Glutamatergic neuron (in vitro differentiated cells): ENCODE results near the gene SOX10. TPM values are rescaled to one million over a fixed set of nuclear protein-coding genes. Genes with fewer than 3 reads are reported as not detected.
A peak's percentile ranks its signal among the peaks of the same experiment; 100 is the strongest.

Source experiments
- DNase-seq: peaks from one replicate; pipeline ENCODE4 v3.0.0; 2022
- H3K27ac Mint-ChIP-seq: one replicate; pipeline ENCODE4 v1.8.0; 2020; ENCODE audit warnings: mild to moderate bottlenecking, mixed read lengths, inconsistent platforms; ENCODE audit not compliant: unreplicated experiment
- H3K27me3 Mint-ChIP-seq: one replicate; pipeline ENCODE4 v1.8.0; 2020; ENCODE audit warnings: mild to moderate bottlenecking, moderate library complexity, mixed read lengths, inconsistent platforms; ENCODE audit not compliant: unreplicated experiment
- H3K36me3 Mint-ChIP-seq: one replicate; pipeline ENCODE4 v1.8.0; 2020; ENCODE audit warnings: mild to moderate bottlenecking, mixed read lengths, inconsistent platforms; ENCODE audit not compliant: unreplicated experiment
- H3K4me1 Mint-ChIP-seq: one replicate; pipeline ENCODE4 v1.8.0; 2020; ENCODE audit warnings: mild to moderate bottlenecking, low read depth, mixed read lengths, inconsistent platforms; ENCODE audit not compliant: unreplicated experiment
- H3K4me3 Mint-ChIP-seq: one replicate; pipeline ENCODE4 v1.8.0; 2020; ENCODE audit warnings: mild to moderate bottlenecking, mixed read lengths, inconsistent platforms; ENCODE audit not compliant: unreplicated experiment
- H3K9me3 Mint-ChIP-seq: one replicate; pipeline ENCODE4 v1.8.0; 2020; ENCODE audit warnings: mild to moderate bottlenecking, moderate library complexity, mixed read lengths, inconsistent platforms; ENCODE audit not compliant: unreplicated experiment
- total RNA-seq: library from RNA; stranded (reverse); fragmentation: NEBNext Ultra II Directional; extraction: Animal tissue kit (Norgen Biotek cat#: 25700); gene quantifications from one replicate; pipeline ENCODE4 v1.2.1, GENCODE V29; 2021; ENCODE audit not compliant: unreplicated experiment
- TF ChIP-seq, protein P1 (sequence below): fragments of 200-600 bp; sonication (generic); IDR thresholded peaks from one replicate; pipeline ENCODE4 v1.5.0; 2021; ENCODE audit not compliant: partially characterized antibody, unreplicated experiment

SOX10 gene
- total RNA-seq, 1 donor from 2014 or later, result not detected

- no peaks in the 10 kb centered on the region for H3K36me3 Mint-ChIP-seq
- no peak overlapping the region for H3K4me3 Mint-ChIP-seq
- no peak for DNase-seq
- peaks cover 3% of the 10 kb centered on the region for H3K27me3 Mint-ChIP-seq
- TF ChIP-seq, protein P1, sequence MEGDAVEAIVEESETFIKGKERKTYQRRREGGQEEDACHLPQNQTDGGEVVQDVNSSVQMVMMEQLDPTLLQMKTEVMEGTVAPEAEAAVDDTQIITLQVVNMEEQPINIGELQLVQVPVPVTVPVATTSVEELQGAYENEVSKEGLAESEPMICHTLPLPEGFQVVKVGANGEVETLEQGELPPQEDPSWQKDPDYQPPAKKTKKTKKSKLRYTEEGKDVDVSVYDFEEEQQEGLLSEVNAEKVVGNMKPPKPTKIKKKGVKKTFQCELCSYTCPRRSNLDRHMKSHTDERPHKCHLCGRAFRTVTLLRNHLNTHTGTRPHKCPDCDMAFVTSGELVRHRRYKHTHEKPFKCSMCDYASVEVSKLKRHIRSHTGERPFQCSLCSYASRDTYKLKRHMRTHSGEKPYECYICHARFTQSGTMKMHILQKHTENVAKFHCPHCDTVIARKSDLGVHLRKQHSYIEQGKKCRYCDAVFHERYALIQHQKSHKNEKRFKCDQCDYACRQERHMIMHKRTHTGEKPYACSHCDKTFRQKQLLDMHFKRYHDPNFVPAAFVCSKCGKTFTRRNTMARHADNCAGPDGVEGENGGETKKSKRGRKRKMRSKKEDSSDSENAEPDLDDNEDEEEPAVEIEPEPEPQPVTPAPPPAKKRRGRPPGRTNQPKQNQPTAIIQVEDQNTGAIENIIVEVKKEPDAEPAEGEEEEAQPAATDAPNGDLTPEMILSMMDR, result no peak
- H3K27ac Mint-ChIP-seq, result no peak overlapping the region
- peaks cover 9% of the 10 kb centered on the region for H3K4me1 Mint-ChIP-seq
- H3K9me3 Mint-ChIP-seq, result peaks cover 1% of the 10 kb centered on the region
Measured at GRCh38 chr22:38005943-38006342, 21.6 kb upstream of the SOX10 start.

GRCh38 chr22:37999640-38000272 is 15.4 kb upstream of the SOX10 start:
- TF ChIP-seq, protein P1, result no peak
- H3K36me3 Mint-ChIP-seq, result no peaks in the 10 kb centered on the region
- DNase-seq, result peak; percentile 49
- H3K4me1 Mint-ChIP-seq, result peaks cover 16% of the 10 kb centered on the region
- H3K9me3 Mint-ChIP-seq, result peaks cover 3% of the 10 kb centered on the region
- peaks cover 6% of the 10 kb centered on the region for H3K27me3 Mint-ChIP-seq
- H3K27ac Mint-ChIP-seq, result no peak overlapping the region
- H3K4me3 Mint-ChIP-seq, result no peak overlapping the region

- Mint-ChIP-seq H3K4me1 (peaks cover 16% of the 10 kb centered on the region), H3K4me3 (no peak overlapping the region), H3K27me3 (peaks cover 6% of the 10 kb centered on the region), H3K27ac (no peak overlapping the region), H3K36me3 (no peaks in the 10 kb centered on the region), H3K9me3 (peaks cover 3% of the 10 kb centered on the region)
- TF ChIP-seq, protein P1, result no peak
- no peak for DNase-seq
Measured at GRCh38 chr22:37999236-37999635, 14.9 kb upstream of the SOX10 start.

DNA sequence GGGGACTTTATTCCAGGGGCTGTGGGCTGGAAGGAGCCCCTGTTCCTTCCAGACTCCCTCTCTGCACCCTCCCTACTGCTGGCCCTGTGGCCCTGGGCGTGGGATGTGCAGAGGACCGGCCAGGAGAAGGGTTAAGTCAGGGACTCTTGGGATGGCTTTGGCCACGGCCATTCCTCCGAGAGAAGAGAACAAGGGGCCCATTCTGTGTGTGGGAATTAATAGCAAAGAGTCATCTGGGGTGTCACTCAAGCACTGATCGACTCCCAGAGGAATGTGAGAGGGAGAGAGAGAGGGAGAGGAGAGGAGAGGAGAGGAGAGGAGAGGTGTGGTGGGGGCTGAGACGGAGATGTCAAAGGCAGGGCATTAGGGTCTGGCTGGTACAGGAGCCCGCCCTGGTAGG is 14.2 kb upstream of the SOX10 start:
- H3K36me3 Mint-ChIP-seq, result no peaks in the 10 kb centered on the region
- TF ChIP-seq, protein P1, result no peak
- no peak overlapping the region for H3K4me3 Mint-ChIP-seq
- peaks cover 6% of the 10 kb centered on the region for H3K27me3 Mint-ChIP-seq
- peaks cover 3% of the 10 kb centered on the region for H3K9me3 Mint-ChIP-seq
- H3K27ac Mint-ChIP-seq, result no peak overlapping the region
- no peak for DNase-seq
- peaks cover 16% of the 10 kb centered on the region for H3K4me1 Mint-ChIP-seq

DNA sequence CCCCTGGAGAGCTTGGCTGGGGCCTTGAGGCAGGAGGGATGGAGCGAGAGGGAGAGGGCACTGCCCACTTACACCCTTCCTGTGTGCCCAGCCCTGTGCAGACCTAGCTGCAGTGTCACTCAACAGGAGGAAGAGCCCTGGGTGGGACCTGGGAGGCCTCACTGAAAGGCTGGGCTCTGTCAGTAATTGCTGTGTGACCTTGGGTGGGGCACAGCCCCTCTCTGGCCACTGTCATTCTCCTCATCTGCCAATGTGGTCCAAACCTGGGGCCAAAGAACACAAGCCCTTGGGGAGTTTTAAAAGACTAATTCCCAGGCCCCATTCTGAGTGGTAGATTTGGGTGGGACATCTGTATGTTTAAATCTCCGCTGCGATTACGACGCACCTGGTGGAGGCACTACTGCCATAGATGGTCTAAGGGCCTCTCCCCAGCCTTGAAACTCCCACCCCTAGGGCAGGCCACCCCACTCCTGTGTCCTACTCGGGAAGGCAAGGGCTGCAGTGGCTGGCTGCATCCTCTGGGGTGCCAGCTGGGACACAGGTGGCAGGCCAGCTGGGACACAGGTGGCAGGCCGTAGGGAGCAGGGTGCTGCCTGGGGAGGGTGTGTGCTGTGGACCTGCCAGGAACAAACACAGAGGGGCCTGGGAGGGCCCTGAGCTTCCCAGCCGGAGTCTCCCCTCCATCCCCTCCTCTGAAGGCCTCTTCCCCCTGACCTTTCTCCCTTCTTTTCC is 12.3 kb upstream of the SOX10 start:
- Mint-ChIP-seq H3K27ac (peak overlapping the region; percentile 75), H3K4me1 (peaks cover 16% of the 10 kb centered on the region), H3K27me3 (peaks cover 6% of the 10 kb centered on the region), H3K9me3 (peaks cover 3% of the 10 kb centered on the region), H3K4me3 (peak overlapping the region; percentile 68), H3K36me3 (no peaks in the 10 kb centered on the region)
- DNase-seq, result peak; percentile 52
- TF ChIP-seq, protein P1, result peak; percentile 36
